CD14-positive monocyte (primary cell): ENCODE data around the gene PLCB1. TPM values are rescaled to one million over a fixed set of nuclear protein-coding genes. Genes with fewer than 3 reads are reported as not detected.

ENCODE experiments used
- DNase-seq, 3 donors: peaks; one replicate each; pipeline ENCODE4 v3.0.0-alpha.2; 2011 to 2022
- H2AFZ ChIP-seq: 2 replicates; pipeline ENCODE4 v1.6.0; 2012; ENCODE audit warnings: mild to moderate bottlenecking, low read depth, low read length, inconsistent platforms; ENCODE audit not compliant: insufficient read depth, poor library complexity, severe bottlenecking
- H3K27ac ChIP-seq, 2 donors: 1 replicate in 1 of 2; 2 replicates in 1 of 2; pipeline ENCODE4 v1.5.1; 2012 to 2013; ENCODE audit warnings: low read length in 2 of 2, control low read depth in 1 of 2, inconsistent platforms in 1 of 2, low read depth in 1 of 2, mild to moderate bottlenecking in 1 of 2
- H3K27me3 ChIP-seq, 2 donors: one replicate each; pipeline versions ENCODE4 v1.6.0 to v1.6.1; 2011 to 2013; ENCODE audit warnings: low read length in 2 of 2; ENCODE audit not compliant: control insufficient read depth in 2 of 2, insufficient read depth in 2 of 2
- H3K36me3 ChIP-seq, 2 donors: replicated peaks in 1 of 2; 1 replicate in 1 of 2; 2 replicates in 1 of 2; pipeline versions ENCODE4 v1.5.1 to v1.6.1; 2012 to 2013; ENCODE audit warnings: low read length in 2 of 2, control low read depth in 1 of 2, inconsistent platforms in 1 of 2, mild to moderate bottlenecking in 1 of 2; ENCODE audit not compliant: insufficient read depth in 2 of 2, control insufficient read depth in 1 of 2
- H3K4me1 ChIP-seq, 2 donors: 1 replicate in 1 of 2; 2 replicates in 1 of 2; pipeline versions ENCODE4 v1.5.1 to v1.6.1; 2012 to 2013; ENCODE audit warnings: low read length in 2 of 2, control low read depth in 1 of 2, inconsistent platforms in 1 of 2, mild to moderate bottlenecking in 1 of 2, moderate library complexity in 1 of 2; ENCODE audit not compliant: insufficient read depth in 2 of 2, control insufficient read depth in 1 of 2
- H3K4me2 ChIP-seq: replicated peaks from 2 replicates; pipeline ENCODE3; 2012; ENCODE audit warnings: low read length, moderate library complexity, mild to moderate bottlenecking; ENCODE audit not compliant: poor library complexity, severe bottlenecking; ENCODE audit errors: extremely low read depth
- H3K4me3 ChIP-seq, 3 experiments: fragments of 200-600 bp in 1 of 3; sonication (generic) in 1 of 3; replicated peaks in 1 of 3; 1 replicate in 2 of 3; 2 replicates in 1 of 3; pipeline ENCODE4 v1.5.1; 2011 to 2013; ENCODE audit warnings: low read length in 3 of 3, mild to moderate bottlenecking in 3 of 3, control low read depth in 2 of 3, low read depth in 2 of 3, inconsistent platforms in 1 of 3, moderate library complexity in 1 of 3
- H3K79me2 ChIP-seq: 2 replicates; pipeline ENCODE4 v1.6.0; 2012; ENCODE audit warnings: mild to moderate bottlenecking, control low read depth, inconsistent platforms, low read length, moderate library complexity; ENCODE audit not compliant: insufficient read depth
- H3K9ac ChIP-seq: 2 replicates; pipeline ENCODE4 v1.6.0; 2017; ENCODE audit warnings: low read length, mild to moderate bottlenecking; ENCODE audit not compliant: insufficient read depth, poor library complexity, severe bottlenecking
- H3K9me3 ChIP-seq, 2 donors: replicated peaks in 1 of 2; 1 replicate in 1 of 2; 2 replicates in 1 of 2; pipeline versions ENCODE4 v1.5.1 to v1.6.1; 2012 to 2013; ENCODE audit warnings: low read length in 2 of 2, control low read depth in 1 of 2; ENCODE audit not compliant: control insufficient read depth in 1 of 2, insufficient read depth in 1 of 2
- H4K20me1 ChIP-seq: 2 replicates; pipeline ENCODE4 v1.6.0; 2012; ENCODE audit warnings: mild to moderate bottlenecking, low read length, control low read depth, moderate library complexity; ENCODE audit not compliant: insufficient read depth
- H3K27ac Mint-ChIP-seq, 7 donors: one replicate each; pipeline ENCODE4 v1.8.0; 2020; ENCODE audit warnings: mild to moderate bottlenecking in 7 of 7, mixed read lengths in 7 of 7, moderate library complexity in 6 of 7, inconsistent platforms in 2 of 7
- H3K27me3 Mint-ChIP-seq, 3 donors: one replicate each; pipeline ENCODE4 v1.8.0; 2021 to 2022; ENCODE audit warnings: low read depth in 3 of 3, mild to moderate bottlenecking in 3 of 3, mixed read lengths in 3 of 3, moderate library complexity in 3 of 3, inconsistent platforms in 1 of 3
- H3K36me3 Mint-ChIP-seq, 2 donors: one replicate each; pipeline ENCODE4 v1.8.0; 2020; ENCODE audit warnings: mixed read lengths in 2 of 2, inconsistent platforms in 1 of 2, mild to moderate bottlenecking in 1 of 2
- H3K4me1 Mint-ChIP-seq: one replicate; pipeline ENCODE4 v1.8.0; 2020; ENCODE audit warnings: mild to moderate bottlenecking, mixed read lengths
- H3K4me3 Mint-ChIP-seq, 2 donors: one replicate each; pipeline ENCODE4 v1.8.0; 2020; ENCODE audit warnings: mild to moderate bottlenecking in 2 of 2, mixed read lengths in 2 of 2, moderate library complexity in 1 of 2
- H3K9me3 Mint-ChIP-seq, 7 donors: one replicate each; pipeline ENCODE4 v1.8.0; 2020 to 2022; ENCODE audit warnings: mixed read lengths in 7 of 7, mild to moderate bottlenecking in 6 of 7, moderate library complexity in 6 of 7, inconsistent platforms in 2 of 7
- WGBS: methylation state at CpG from one replicate; pipeline ENCODE4 v1.1.5; 2013; ENCODE audit warnings: missing lambda C conversion rate; ENCODE audit not compliant: insufficient coverage; 5-methylcytosine and 5-hydroxymethylcytosine counted together
- intact Hi-C, 2 donors: fragments of 100-400 bp; cut with micrococcal nuclease; formaldehyde crosslinking; loops; one replicate each; pipeline versions ENCODE4 v1.15.0 to v1.15.1; 2023
- polyA plus RNA-seq, 3 donors: library from polyadenylated mRNA; depleted of rRNA in 1 of 3; unstranded in 2 of 3; stranded (reverse) in 1 of 3; fragments of 300-500 nt in 2 of 3; fragments of >200 nt in 1 of 3; fragmentation: Illumina TruSeq in 2 of 3; gene quantifications; 1 replicate in 2 of 3; 2 replicates in 1 of 3; pipeline ENCODE4 v1.2.3, GENCODE V29; 2012 to 2021
- TF ChIP-seq, protein P1 (sequence below): fragments of 200-600 bp; IDR thresholded peaks from one replicate; pipeline ENCODE4 v1.8.0; 2022; ENCODE audit warnings: antibody characterized with exemption, mild to moderate bottlenecking

The PLCB1 gene
- polyA plus RNA-seq, 3 donors = 8.6 to 16.4 (median 13.2) TPM

DNA sequence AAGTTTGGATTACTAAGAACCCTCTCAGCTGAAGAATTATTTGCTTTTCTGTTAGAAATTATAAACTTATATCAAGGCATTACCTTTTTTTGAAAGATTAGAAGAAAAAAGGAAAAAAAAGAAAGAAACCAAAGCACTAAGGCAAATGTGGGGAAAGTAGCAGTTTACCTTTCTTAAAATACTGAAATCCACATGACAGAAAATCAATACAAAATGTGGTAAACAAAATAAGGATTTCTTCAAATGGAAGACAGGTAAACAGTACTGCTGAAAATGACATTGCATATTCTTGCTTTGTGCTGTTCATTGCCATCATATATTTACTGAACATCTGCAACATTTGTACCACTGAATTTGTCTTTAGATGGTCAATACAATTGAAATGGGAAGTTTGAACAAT is 525.6 kb downstream of the PLCB1 start:
- Mint-ChIP-seq H3K27ac (no peak overlapping the region), H3K27me3 (no peaks in the 10 kb centered on the region), H3K9me3 (peaks cover 0 to 3% (median 0%) of the 10 kb centered on the region in 7 donors), H3K36me3 (peaks cover 6 to 10% of the 10 kb centered on the region in 2 donors), H3K4me3 (no peak overlapping the region), H3K4me1 (peaks cover 9% of the 10 kb centered on the region)
- Histone ChIP-seq H3K27ac (no peak overlapping the region), H2AFZ (no peak overlapping the region), H3K9ac (no peak overlapping the region), H3K4me1 (peaks cover 0 to 9% of the 10 kb centered on the region in 2 donors), H3K4me2 (no peak overlapping the region), H4K20me1 (no peaks in the 10 kb centered on the region), H3K79me2 (no peaks in the 10 kb centered on the region), H3K9me3 (no peaks in the 10 kb centered on the region), H3K4me3 (no peak overlapping the region), H3K36me3 (no peaks in the 10 kb centered on the region), H3K27me3 (no peaks in the 10 kb centered on the region)
- intact Hi-C loops = no loop called here
- DNase-seq = no peak
- TF ChIP-seq, protein P1, sequence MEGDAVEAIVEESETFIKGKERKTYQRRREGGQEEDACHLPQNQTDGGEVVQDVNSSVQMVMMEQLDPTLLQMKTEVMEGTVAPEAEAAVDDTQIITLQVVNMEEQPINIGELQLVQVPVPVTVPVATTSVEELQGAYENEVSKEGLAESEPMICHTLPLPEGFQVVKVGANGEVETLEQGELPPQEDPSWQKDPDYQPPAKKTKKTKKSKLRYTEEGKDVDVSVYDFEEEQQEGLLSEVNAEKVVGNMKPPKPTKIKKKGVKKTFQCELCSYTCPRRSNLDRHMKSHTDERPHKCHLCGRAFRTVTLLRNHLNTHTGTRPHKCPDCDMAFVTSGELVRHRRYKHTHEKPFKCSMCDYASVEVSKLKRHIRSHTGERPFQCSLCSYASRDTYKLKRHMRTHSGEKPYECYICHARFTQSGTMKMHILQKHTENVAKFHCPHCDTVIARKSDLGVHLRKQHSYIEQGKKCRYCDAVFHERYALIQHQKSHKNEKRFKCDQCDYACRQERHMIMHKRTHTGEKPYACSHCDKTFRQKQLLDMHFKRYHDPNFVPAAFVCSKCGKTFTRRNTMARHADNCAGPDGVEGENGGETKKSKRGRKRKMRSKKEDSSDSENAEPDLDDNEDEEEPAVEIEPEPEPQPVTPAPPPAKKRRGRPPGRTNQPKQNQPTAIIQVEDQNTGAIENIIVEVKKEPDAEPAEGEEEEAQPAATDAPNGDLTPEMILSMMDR = no peak

DNA sequence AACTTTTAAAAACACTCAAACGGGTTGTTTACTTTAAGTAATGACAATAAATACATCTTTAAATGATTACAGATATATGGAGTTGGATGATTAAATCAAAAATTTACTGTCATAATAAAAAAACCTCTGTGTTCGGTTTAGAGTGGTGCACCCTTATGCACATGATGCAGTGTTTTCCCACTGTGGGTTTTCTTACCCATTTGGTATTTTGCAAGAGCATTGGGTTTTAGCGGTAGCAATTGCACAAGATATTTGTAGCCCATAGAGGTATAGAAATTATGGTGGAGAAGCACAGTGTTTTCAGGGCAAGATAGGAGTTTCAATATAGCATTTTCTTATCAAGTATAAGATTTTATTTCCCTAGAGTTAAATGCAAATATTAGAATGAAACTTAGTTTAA is 526.0 kb downstream of the PLCB1 start:
- H3K27ac ChIP-seq = no peak overlapping the region
- TF ChIP-seq, protein P1 = no peak

More for the DNA sequence above, 526.0 kb downstream of the PLCB1 start:
- Histone ChIP-seq H3K4me3 (no peak overlapping the region), H3K4me1 (peaks cover 0 to 9% of the 10 kb centered on the region in 2 donors), H4K20me1 (no peaks in the 10 kb centered on the region), H2AFZ (no peak overlapping the region), H3K9me3 (no peaks in the 10 kb centered on the region), H3K79me2 (no peaks in the 10 kb centered on the region), H3K9ac (no peak overlapping the region), H3K36me3 (no peaks in the 10 kb centered on the region), H3K27me3 (no peaks in the 10 kb centered on the region), H3K4me2 (no peak overlapping the region)
- DNase-seq = no peak
- Mint-ChIP-seq H3K27ac (no peak overlapping the region), H3K27me3 (no peaks in the 10 kb centered on the region), H3K9me3 (peaks cover 0 to 3% (median 0%) of the 10 kb centered on the region in 7 donors), H3K4me1 (peaks cover 9% of the 10 kb centered on the region), H3K4me3 (no peak overlapping the region), H3K36me3 (peaks cover 6 to 10% of the 10 kb centered on the region in 2 donors)
- no CpG with 5 or more reads among the region's 3 CpGs for whole genome bisulfite sequencing
- intact Hi-C loops = no loop called here
